Kidney (tissue), 14 donors: ENCODE results near the gene NR6A1. TPM values are rescaled to one million over a fixed set of nuclear protein-coding genes. Genes with fewer than 3 reads are reported as not detected.
A peak's percentile ranks its signal among the peaks of the same experiment; 100 is the strongest.

ENCODE experiments used
- DNase-seq, 5 donors: peaks; one replicate each; pipeline ENCODE4 v3.0.0-alpha.2; 2013 to 2020
- FAIRE-seq: peaks from 2 replicates; lab custom pipeline; 2012; peaks lifted over from hg19 to GRCh38; lab: Jason Lieb, UNC
- H3K27ac ChIP-seq, 2 donors: one replicate each; pipeline ENCODE4 v1.7.0; 2013; ENCODE audit warnings: low read depth in 2 of 2, low read length in 2 of 2, inconsistent platforms in 1 of 2
- H3K27me3 ChIP-seq: one replicate; pipeline ENCODE4 v1.7.1; 2013; ENCODE audit warnings: low read length, inconsistent platforms; ENCODE audit not compliant: control insufficient read depth, insufficient read depth
- H3K36me3 ChIP-seq, 3 donors: one replicate each; pipeline versions ENCODE4 v1.7.0 to v1.7.1; 2013; ENCODE audit warnings: low read length in 3 of 3, control low read depth in 1 of 3, inconsistent platforms in 1 of 3; ENCODE audit not compliant: insufficient read depth in 3 of 3, control insufficient read depth in 2 of 3
- H3K4me1 ChIP-seq, 3 donors: one replicate each; pipeline versions ENCODE4 v1.7.0 to v1.7.1; 2013; ENCODE audit warnings: low read length in 3 of 3, inconsistent platforms in 1 of 3, low read depth in 1 of 3; ENCODE audit not compliant: control insufficient read depth in 2 of 3, insufficient read depth in 2 of 3
- H3K4me3 ChIP-seq, 3 donors: one replicate each; pipeline versions ENCODE4 v1.7.0 to v1.8.1; 2013; ENCODE audit warnings: low read length in 3 of 3, control low read depth in 1 of 3, inconsistent platforms in 1 of 3
- H3K9ac ChIP-seq, 3 donors: one replicate each; pipeline versions ENCODE4 v1.7.0 to v1.7.1; 2013; ENCODE audit warnings: low read length in 3 of 3, control low read depth in 1 of 3, inconsistent platforms in 1 of 3
- H3K9me3 ChIP-seq, 3 donors: one replicate each; pipeline versions ENCODE4 v1.7.0 to v1.7.1; 2013; ENCODE audit warnings: low read length in 3 of 3, control low read depth in 1 of 3, inconsistent platforms in 1 of 3; ENCODE audit not compliant: control insufficient read depth in 2 of 3, insufficient read depth in 1 of 3
- intact Hi-C: fragments of 100-400 bp; cut with DNase I; formaldehyde crosslinking; loops from one replicate; pipeline ENCODE4 v1.11.1; 2022
- polyA plus RNA-seq: library from polyadenylated mRNA; stranded (reverse); fragments of 350-450 nt; fragmentation: Illumina TruSeq; extraction: RNeasy Lipid Tissue Mini Kit (QIAGEN cat#74804); gene quantifications from one replicate; pipeline ENCODE4 v1.2.3, GENCODE V29; 2014; ENCODE audit warnings: low read depth, low replicate concordance; ENCODE audit not compliant: insufficient read depth
- total RNA-seq: library from RNA; stranded (reverse); fragmentation: NEBNext Ultra II Directional; extraction: Animal tissue kit (Norgen Biotek cat#: 25700); gene quantifications from one replicate; pipeline ENCODE4 v1.2.1, GENCODE V29; 2021
- TF ChIP-seq, protein P1 (sequence below): IDR thresholded peaks from 3 replicates; pipeline ENCODE4 v1.5.1; 2012; ENCODE audit warnings: mild to moderate bottlenecking, moderate library complexity, borderline replicate concordance; ENCODE audit not compliant: insufficient read depth; ENCODE audit errors: extremely low read depth
- donor health status: control.
- donor health status: control.
- donor health status: control.
- donor health status: control.
- donor health status: control.
- donor health status: DM: yes; HTN: yes; CAD: no.
- donor health status: Normal renal cell carcinoma (clear cell type).

Gene NR6A1
- total and polyA plus RNA-seq, 2 donors from 2014 or later: 1.2 to 3.5 TPM

DNA sequence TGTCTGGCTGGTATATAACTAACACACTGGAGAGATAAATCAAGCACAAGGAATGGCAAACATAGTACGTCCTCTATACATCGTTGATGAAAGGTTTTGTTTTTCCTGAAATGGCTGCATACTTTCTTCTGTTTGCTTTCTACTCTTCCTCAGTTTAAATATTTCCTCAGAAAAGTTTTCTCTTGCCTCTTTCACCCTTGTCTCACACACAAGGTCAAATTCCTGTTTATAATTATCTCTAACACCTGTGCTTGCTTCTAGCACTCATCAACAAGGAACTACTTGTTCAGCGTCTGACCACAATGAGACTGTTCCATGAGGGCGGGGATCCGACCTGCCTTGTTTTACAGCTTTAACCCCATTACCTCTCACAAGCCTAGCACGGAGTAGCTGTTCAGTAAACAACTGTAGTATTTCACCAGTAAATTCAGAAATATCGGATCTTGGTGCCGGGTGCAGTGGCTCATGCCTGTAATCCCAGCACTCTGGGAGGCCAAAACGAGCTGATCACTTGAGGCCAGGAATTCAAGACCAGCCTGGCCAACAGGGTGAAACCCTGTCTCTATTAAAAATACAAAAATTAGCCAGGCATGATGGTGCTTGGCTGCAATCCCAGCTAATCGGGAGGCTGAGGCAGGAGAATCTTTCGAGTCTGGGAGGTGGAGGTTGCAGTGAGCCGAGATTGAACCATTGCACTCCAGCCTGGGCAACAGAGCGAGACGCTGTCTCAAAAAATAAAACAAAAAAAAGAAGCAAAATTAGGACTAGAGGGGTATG is 37.0 kb downstream of the NR6A1 start:
- Histone ChIP-seq H3K27me3 (no peaks in the 10 kb centered on the region), H3K9me3 (no peaks in the 10 kb centered on the region), H3K36me3 (no peaks in the 10 kb centered on the region), H3K4me3 (peak overlapping the region in 1 of 3 donors; percentile 38), H3K27ac (peak overlapping the region; percentile 42 to 48), H3K9ac (no peak overlapping the region), H3K4me1 (peaks cover 0 to 6% (median 0%) of the 10 kb centered on the region in 3 donors)
- no peak for FAIRE-seq
- DNase-seq: no peak
- intact Hi-C loops: no loop called here
- TF ChIP-seq, protein P1, sequence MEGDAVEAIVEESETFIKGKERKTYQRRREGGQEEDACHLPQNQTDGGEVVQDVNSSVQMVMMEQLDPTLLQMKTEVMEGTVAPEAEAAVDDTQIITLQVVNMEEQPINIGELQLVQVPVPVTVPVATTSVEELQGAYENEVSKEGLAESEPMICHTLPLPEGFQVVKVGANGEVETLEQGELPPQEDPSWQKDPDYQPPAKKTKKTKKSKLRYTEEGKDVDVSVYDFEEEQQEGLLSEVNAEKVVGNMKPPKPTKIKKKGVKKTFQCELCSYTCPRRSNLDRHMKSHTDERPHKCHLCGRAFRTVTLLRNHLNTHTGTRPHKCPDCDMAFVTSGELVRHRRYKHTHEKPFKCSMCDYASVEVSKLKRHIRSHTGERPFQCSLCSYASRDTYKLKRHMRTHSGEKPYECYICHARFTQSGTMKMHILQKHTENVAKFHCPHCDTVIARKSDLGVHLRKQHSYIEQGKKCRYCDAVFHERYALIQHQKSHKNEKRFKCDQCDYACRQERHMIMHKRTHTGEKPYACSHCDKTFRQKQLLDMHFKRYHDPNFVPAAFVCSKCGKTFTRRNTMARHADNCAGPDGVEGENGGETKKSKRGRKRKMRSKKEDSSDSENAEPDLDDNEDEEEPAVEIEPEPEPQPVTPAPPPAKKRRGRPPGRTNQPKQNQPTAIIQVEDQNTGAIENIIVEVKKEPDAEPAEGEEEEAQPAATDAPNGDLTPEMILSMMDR: no peak

GRCh38 chr9:124730772-124731171 is 40.3 kb downstream of the NR6A1 start:
- TF ChIP-seq, protein P1: no peak
- Histone ChIP-seq H3K27ac (no peak overlapping the region), H3K4me1 (peaks cover 0 to 6% (median 0%) of the 10 kb centered on the region in 3 donors), H3K9me3 (no peaks in the 10 kb centered on the region), H3K9ac (no peak overlapping the region), H3K36me3 (no peaks in the 10 kb centered on the region), H3K27me3 (no peaks in the 10 kb centered on the region), H3K4me3 (no peak overlapping the region)
- FAIRE-seq (no peak), DNase-seq (no peak)
- intact Hi-C loops: no loop called here

- no peak for DNase-seq
- intact Hi-C loops: no loop called here
- H3K9me3 ChIP-seq: no peaks in the 10 kb centered on the region
- no peak overlapping the region for H3K27ac ChIP-seq
- H3K4me3 ChIP-seq: no peak overlapping the region
- no peak for FAIRE-seq
- no peak overlapping the region for H3K9ac ChIP-seq
- TF ChIP-seq, protein P1: no peak
- H3K27me3 ChIP-seq: no peaks in the 10 kb centered on the region
- H3K4me1 ChIP-seq: peaks cover 0 to 8% (median 5%) of the 10 kb centered on the region in 3 donors
- H3K36me3 ChIP-seq: no peaks in the 10 kb centered on the region
These were observed 44.2 kb downstream of the NR6A1 start for GRCh38 chr9:124726886-124727285.
